Small intestine (tissue), 7 donors: ENCODE results near the gene ZNRF2. TPM values are rescaled to one million over a fixed set of nuclear protein-coding genes. Genes with fewer than 3 reads are reported as not detected.

ENCODE experiments used
- DNase-seq, 2 donors: peaks; one replicate each; pipeline versions ENCODE4 v3.0.0 to v3.0.0-alpha.2; 2013
- FAIRE-seq: peaks from 2 replicates; lab custom pipeline; 2012; peaks lifted over from hg19 to GRCh38; lab: Jason Lieb, UNC
- H3K27ac ChIP-seq, 3 donors: one replicate each; pipeline ENCODE4 v1.5.1; 2013; ENCODE audit warnings: low read length in 2 of 3, mild to moderate bottlenecking in 2 of 3, control low read depth in 1 of 3, inconsistent platforms in 1 of 3, low read depth in 1 of 3, moderate library complexity in 1 of 3
- H3K27me3 ChIP-seq, 3 donors: one replicate each; pipeline ENCODE4 v1.6.1; 2013; ENCODE audit warnings: low read length in 3 of 3, inconsistent platforms in 1 of 3; ENCODE audit not compliant: control insufficient read depth in 3 of 3, insufficient read depth in 3 of 3
- H3K36me3 ChIP-seq, 3 donors: one replicate each; pipeline ENCODE4 v1.6.1; 2013; ENCODE audit warnings: low read length in 3 of 3, inconsistent platforms in 1 of 3, low read depth in 1 of 3, mild to moderate bottlenecking in 1 of 3, moderate library complexity in 1 of 3; ENCODE audit not compliant: control insufficient read depth in 3 of 3, insufficient read depth in 2 of 3
- H3K4me1 ChIP-seq, 3 donors: one replicate each; pipeline ENCODE4 v1.6.1; 2013; ENCODE audit warnings: low read length in 2 of 3, inconsistent platforms in 1 of 3, low read depth in 1 of 3, mild to moderate bottlenecking in 1 of 3, moderate library complexity in 1 of 3; ENCODE audit not compliant: control insufficient read depth in 3 of 3, insufficient read depth in 2 of 3
- H3K4me3 ChIP-seq, 3 donors: one replicate each; pipeline ENCODE4 v1.5.1; 2013; ENCODE audit warnings: low read length in 3 of 3, control low read depth in 1 of 3, inconsistent platforms in 1 of 3, low read depth in 1 of 3, mild to moderate bottlenecking in 1 of 3, moderate library complexity in 1 of 3
- H3K9me3 ChIP-seq, 2 donors: one replicate each; pipeline ENCODE4 v1.6.1; 2013; ENCODE audit warnings: low read depth in 1 of 2, low read length in 1 of 2; ENCODE audit not compliant: control insufficient read depth in 2 of 2, insufficient read depth in 1 of 2
- WGBS, 3 donors: extraction: QIAGEN DNeasy Blood & Tissue Kit; methylation state at CpG; one replicate each; pipeline ENCODE4 v1.1.7; 2013; 5-methylcytosine and 5-hydroxymethylcytosine counted together
- polyA plus RNA-seq, 4 donors: library from polyadenylated mRNA; stranded (reverse) in 3 of 4; unstranded in 1 of 4; fragments of 200-250 nt in 3 of 4; fragments of 120-200 nt in 1 of 4; gene quantifications; one replicate each; pipeline versions ENCODE4 v1.2.1 to v1.2.3, GENCODE V29; 2013
- donor health status: healthy with polysubstance abuse.
- donor health status: control.
- donor health status: control.
- donor health status: Bipolar disorder and iron deficiency.
- donor health status: healthy.

The ZNRF2 gene
- polyA plus RNA-seq, 4 donors = 8.9 to 19.9 (median 16.0) TPM

DNA sequence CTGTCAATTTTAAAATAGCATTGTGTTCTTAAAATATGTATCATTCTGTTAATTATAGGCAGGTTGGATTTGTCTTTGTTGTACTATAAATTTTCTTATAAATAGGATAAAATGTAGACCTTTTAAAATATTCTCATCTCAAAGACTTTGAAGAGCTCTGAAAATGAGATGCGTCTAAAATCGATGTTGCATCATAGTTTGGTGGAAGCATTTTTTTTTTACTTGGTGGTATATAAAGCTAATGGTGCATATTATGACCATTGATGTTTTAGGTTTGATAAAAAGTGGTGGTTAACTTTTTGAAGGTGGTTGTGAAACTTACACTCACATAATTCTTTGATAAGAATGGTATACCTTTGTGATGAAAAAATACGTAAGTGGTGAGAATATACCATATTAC, 69.1 kb downstream of the ZNRF2 start:
- Histone ChIP-seq H3K4me1 (no peaks in the 10 kb centered on the region), H3K9me3 (no peaks in the 10 kb centered on the region), H3K27me3 (no peaks in the 10 kb centered on the region), H3K36me3 (no peaks in the 10 kb centered on the region), H3K27ac (no peak overlapping the region), H3K4me3 (no peak overlapping the region)
- peak; percentile 39 for FAIRE-seq
- 92 to 95% (median 95%) methylated on average over 3 of the region's 3 CpGs for WGBS, 3 donors
- no peak for DNase-seq

DNA sequence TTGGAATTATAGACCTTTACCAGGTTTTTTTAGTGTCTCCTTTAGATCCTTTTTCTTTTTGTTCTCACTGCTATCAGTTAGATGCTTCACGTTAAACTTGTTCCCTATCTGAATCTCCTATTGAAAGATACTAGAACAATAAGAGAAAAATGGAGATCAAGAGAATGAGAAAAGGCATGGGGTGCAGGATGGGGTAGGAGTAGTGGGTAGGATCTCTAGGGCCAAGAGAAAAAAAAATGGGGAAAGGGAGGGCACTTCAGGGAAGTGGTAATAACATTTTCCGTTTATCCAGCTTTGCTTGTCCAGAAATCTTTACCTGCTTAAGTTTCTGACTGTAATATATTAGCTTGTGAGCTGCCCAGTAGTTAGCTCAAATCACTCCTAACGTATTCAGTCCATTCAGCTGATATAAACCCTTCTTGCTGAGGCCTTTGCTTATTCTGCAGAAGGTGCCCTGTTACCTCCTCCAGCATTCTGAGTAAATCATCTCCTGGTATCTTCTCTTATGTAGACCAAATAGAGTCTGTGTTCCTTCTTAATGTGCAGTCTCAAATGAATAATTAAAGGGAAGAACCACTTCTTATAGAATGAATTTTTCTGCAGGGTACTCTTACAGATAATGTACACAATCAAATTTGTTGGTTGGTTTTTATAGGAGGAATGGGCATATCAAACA, 69.7 kb downstream of the ZNRF2 start:
- Histone ChIP-seq H3K27me3 (no peaks in the 10 kb centered on the region), H3K4me1 (no peaks in the 10 kb centered on the region), H3K4me3 (no peak overlapping the region), H3K36me3 (no peaks in the 10 kb centered on the region), H3K27ac (no peak overlapping the region), H3K9me3 (no peaks in the 10 kb centered on the region)
- 85 to 93% (median 88%) methylated on average over 3 of the region's 3 CpGs for WGBS, 3 donors
- DNase-seq = no peak
- no peak for FAIRE-seq

DNA sequence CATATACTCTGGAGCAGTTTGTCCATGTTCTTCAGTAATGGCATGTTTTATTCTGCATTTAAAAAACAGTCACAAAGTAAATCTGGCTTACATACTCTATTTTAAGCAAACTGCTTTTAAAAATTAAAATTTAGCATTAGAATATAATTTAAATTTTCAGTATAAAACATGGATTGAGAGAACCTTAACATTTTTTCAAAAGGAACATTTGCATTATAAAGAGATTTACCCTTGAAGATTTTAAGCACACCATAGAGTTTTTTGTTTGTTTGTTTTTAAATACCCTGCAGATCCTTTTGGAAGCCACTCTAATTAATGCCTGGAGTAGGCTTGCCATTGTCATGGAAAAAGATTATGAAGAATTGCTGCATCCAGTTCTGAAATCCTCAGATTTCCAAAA, 70.4 kb downstream of the ZNRF2 start:
- H3K9me3 ChIP-seq = no peaks in the 10 kb centered on the region
- H3K4me1 ChIP-seq = no peaks in the 10 kb centered on the region
- no peaks in the 10 kb centered on the region for H3K36me3 ChIP-seq
- DNase-seq = no peak
- H3K27me3 ChIP-seq = no peaks in the 10 kb centered on the region
- H3K27ac ChIP-seq = no peak overlapping the region
- no peak overlapping the region for H3K4me3 ChIP-seq
- no peak for FAIRE-seq

DNA sequence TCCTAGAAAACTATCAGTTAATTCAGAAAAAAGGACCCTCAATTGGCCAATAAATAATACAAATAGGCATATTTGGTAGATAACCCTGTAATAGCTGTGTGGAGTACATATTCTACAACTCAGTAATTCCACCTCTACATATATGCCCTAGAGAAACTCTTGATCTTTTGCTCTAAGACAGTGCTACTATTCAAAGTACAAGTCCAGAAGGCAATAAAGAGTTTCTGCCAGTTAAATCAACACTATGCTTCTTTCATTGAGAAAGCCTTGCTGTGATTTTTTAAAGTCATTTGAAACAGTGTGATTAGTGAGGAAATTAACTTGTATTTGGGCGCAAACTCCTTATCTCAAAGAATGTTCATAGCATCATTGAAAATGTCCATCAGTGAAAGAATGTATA, 75.6 kb downstream of the ZNRF2 start:
- 97 to 99% (median 98%) methylated on average over 1 of the region's 1 CpG for WGBS, 3 donors
- H3K27ac ChIP-seq = no peak overlapping the region
- no peak overlapping the region for H3K4me3 ChIP-seq
- H3K4me1 ChIP-seq = no peaks in the 10 kb centered on the region
- FAIRE-seq (no peak), DNase-seq (peak in 1 of 2 donors; percentile 38)
- no peaks in the 10 kb centered on the region for H3K9me3 ChIP-seq
- H3K36me3 ChIP-seq = peaks cover 0 to 3% (median 0%) of the 10 kb centered on the region in 3 donors
- no peaks in the 10 kb centered on the region for H3K27me3 ChIP-seq

DNA sequence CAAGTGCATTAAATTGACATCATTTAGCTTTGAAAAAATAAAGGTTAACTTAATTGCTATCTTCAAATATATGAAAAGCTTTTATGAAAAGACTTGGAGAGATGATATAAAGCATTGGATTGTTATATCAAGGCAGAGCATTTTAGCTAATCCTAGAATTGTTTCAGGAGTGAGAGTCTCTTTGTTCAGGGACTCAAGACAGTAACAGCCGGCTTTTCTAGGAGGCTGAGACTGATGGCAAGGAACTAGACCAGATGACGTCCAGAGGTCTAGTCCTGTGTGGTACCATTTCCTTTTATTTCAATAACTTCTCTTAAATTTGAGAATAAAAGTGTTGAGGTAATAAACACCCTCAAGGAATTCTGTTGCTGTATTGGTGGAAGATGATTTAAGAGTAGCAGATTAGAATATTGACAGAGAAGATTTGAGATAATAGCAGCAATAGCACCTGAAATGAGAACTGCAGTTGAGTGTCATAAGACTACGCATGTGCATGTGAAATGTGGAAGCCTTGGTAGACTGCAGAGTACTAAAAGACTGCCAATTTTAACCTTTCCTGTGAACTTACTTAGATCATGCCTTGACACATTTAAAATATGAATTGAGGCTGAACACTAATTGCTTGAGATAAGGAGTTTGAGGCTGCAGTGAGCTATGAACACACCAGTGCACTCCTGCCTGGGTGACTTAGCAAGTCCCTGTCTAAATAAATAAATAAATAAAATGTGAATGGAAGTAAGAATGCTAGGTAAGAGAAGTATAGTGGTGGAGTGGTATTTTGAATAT, 79.6 kb downstream of the ZNRF2 start:
- no peaks in the 10 kb centered on the region for H3K27me3 ChIP-seq
- DNase-seq (no peak), FAIRE-seq (no peak)
- H3K4me3 ChIP-seq = no peak overlapping the region
- H3K9me3 ChIP-seq = no peaks in the 10 kb centered on the region
- H3K36me3 ChIP-seq = peaks cover 0 to 3% (median 2%) of the 10 kb centered on the region in 3 donors
- H3K4me1 ChIP-seq = no peaks in the 10 kb centered on the region
- 89 to 96% (median 91%) methylated on average over 3 of the region's 3 CpGs for WGBS, 3 donors
- H3K27ac ChIP-seq = no peak overlapping the region

DNA sequence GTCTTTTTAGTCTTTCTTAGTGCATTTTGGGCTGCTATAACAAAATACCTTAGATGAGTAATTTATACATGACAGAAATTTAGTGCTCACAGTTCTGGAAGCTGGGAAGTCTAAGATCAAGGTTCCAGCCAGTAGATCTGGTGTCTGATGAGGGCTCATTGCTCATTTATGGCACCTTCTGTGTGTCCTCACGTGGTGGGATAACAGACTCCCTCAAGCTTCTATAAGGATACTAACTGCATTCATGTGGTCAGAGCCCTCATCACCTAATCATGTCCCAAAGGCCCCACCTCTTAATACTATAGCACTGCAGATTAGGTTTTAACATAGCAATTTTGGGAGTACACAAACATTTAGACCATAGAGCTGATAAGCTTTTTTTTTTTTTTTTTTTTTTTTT, 80.4 kb downstream of the ZNRF2 start:
- H3K9me3 ChIP-seq = no peaks in the 10 kb centered on the region
- H3K4me3 ChIP-seq = no peak overlapping the region
- H3K27me3 ChIP-seq = no peaks in the 10 kb centered on the region
- H3K36me3 ChIP-seq = peaks cover 0 to 3% (median 2%) of the 10 kb centered on the region in 3 donors
- FAIRE-seq (no peak), DNase-seq (no peak)
- WGBS, 3 donors = 91 to 97% (median 96%) methylated on average over 1 of the region's 1 CpG
- no peaks in the 10 kb centered on the region for H3K4me1 ChIP-seq
- no peak overlapping the region for H3K27ac ChIP-seq

DNA sequence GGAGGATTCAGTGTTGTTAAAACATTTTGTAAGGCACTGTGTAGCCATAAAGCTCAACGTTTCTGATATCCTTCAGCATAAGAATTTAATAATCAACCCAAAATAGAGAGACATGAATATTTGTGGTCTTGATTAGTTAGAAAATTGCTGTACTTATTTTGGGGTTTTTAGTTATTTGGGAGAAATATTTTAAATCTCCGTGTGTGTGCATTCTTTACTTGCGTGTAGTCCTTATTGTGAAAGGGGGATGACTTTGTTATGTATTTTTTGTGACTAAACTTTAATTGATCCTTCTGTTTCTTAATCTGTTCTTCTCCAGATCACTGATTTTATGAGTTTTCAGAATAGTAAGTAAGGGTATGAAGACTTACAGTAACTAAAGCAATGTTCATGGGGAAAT, 81.2 kb downstream of the ZNRF2 start:
- Histone ChIP-seq H3K9me3 (no peaks in the 10 kb centered on the region), H3K27me3 (no peaks in the 10 kb centered on the region), H3K4me3 (no peak overlapping the region), H3K27ac (no peak overlapping the region), H3K4me1 (no peaks in the 10 kb centered on the region), H3K36me3 (peaks cover 0 to 3% (median 2%) of the 10 kb centered on the region in 3 donors)
- DNase-seq (no peak), FAIRE-seq (no peak)
- WGBS, 3 donors = 80 to 87% (median 81%) methylated on average over 3 of the region's 3 CpGs

DNA sequence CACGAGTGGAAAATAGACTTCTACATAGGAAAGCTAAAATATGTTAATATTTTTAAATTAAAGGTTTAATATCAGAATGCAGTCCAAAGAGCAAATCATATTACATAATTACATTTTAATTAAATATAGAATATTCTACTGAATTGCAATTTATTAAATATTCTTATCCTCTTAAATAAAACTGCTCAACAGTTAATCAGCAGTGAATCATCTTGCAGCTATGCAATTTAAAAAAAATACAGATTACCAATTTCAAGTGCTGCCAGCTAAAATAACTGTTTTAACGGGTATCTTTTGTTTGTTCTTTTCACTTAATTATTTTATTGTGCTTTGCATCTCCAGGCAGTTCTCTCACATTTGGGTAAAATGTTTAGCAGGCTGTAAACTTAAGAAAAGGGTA, 82.2 kb downstream of the ZNRF2 start:
- Histone ChIP-seq H3K4me1 (no peaks in the 10 kb centered on the region), H3K27ac (no peak overlapping the region), H3K4me3 (no peak overlapping the region), H3K36me3 (peaks cover 2 to 4% (median 3%) of the 10 kb centered on the region in 3 donors), H3K9me3 (no peaks in the 10 kb centered on the region), H3K27me3 (no peaks in the 10 kb centered on the region)
- DNase-seq = no peak
- 55 to 71% (median 57%) methylated on average over 2 of the region's 2 CpGs for WGBS, 3 donors
- FAIRE-seq = no peak
